ENCODE measurements around the gene BAD.
A peak's percentile ranks its signal among the peaks of the same experiment; 100 is the strongest.

The BAD gene

DNA sequence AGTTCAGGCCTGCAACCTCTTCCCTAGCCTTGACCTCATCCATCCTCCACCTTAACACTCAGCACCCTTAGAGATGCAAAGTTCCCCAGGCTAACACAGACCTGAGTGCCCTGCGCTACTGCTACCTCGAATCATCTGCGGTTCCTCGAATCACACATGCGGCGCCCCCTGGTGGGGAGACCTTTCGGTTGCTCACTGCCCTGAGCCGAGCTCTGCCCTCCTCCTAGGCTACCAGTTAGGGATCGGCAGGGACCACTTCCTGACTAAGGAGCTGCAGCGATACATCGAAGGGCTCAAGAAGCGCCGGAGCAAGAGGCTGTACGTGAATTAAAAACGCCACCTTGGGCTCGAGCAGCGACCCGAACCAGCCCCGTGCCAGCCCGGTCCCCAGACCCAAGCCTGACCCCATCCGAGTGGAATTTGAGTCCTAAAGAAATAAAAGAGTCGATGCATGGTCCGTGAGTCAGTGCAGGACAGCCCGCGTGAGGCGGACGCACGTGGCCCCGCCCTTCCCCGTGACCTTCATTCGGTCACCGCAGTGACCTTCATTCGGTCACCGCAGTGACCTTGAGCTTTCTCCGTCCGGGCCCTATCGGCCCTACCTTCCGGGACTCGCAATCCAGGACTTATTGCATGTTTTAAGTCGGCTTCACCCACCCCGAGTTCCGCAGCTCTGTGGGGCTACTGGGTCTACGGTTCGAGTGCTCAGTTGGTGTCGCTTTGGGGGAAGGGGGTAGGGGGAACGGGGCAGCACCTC, 20.0 kb upstream of the BAD start:
- TF ChIP-seq CTCF (IDR thresholded peaks at IDR 0.05; ENCODE audit: insufficient read depth, low read length, missing control alignments): peak; percentile 93
- CTCF ChIA-PET: interaction anchor here (0.6 to 8.2 kb wide), 40 partner anchors 10 to 466 kb away, joined by 3 to 305 read pairs (median 8); partner anchors contain the start of genes BAD, FERMT3, FKBP2 and GPR137
- no peak for DNase-seq (ENCODE audit: low read depth, low spot score)

GRCh38 chr11:64304032-64304315, 19.5 kb upstream of the BAD start:
- ChIA-PET POLR2A (interaction anchor here (1.3 to 2.3 kb wide), 4 partner anchors 14 to 118 kb away, joined by 4 to 12 read pairs (median 10); partner anchors contain the start of genes PRDX5, STIP1 and TRMT112), CTCF (interaction anchor here (0.6 to 8.2 kb wide), 32 partner anchors 10 to 304 kb away, joined by 3 to 305 read pairs (median 10); partner anchors contain the start of genes BAD, FERMT3, GPR137 and KCNK4)
- H3K4me3 ChIP-seq (ENCODE audit: low read depth, low read length): peak overlapping the region; percentile 73
- no peak for DNase-seq (ENCODE audit: low read depth, low spot score)
- no peak for TF ChIP-seq CTCF (IDR thresholded peaks at IDR 0.05; ENCODE audit: insufficient read depth, low read length, missing control alignments)

More for the DNA sequence above, 20.0 kb upstream of the BAD start:
- H3K4me3 ChIP-seq (ENCODE audit: low read depth, low read length): peak overlapping the region; percentile 73
- POLR2A ChIA-PET: interaction anchor here (0.6 to 2.3 kb wide), 8 partner anchors 13 to 119 kb away, joined by 3 to 12 read pairs (median 4); partner anchors contain the start of genes PRDX5, STIP1 and TRMT112

DNA sequence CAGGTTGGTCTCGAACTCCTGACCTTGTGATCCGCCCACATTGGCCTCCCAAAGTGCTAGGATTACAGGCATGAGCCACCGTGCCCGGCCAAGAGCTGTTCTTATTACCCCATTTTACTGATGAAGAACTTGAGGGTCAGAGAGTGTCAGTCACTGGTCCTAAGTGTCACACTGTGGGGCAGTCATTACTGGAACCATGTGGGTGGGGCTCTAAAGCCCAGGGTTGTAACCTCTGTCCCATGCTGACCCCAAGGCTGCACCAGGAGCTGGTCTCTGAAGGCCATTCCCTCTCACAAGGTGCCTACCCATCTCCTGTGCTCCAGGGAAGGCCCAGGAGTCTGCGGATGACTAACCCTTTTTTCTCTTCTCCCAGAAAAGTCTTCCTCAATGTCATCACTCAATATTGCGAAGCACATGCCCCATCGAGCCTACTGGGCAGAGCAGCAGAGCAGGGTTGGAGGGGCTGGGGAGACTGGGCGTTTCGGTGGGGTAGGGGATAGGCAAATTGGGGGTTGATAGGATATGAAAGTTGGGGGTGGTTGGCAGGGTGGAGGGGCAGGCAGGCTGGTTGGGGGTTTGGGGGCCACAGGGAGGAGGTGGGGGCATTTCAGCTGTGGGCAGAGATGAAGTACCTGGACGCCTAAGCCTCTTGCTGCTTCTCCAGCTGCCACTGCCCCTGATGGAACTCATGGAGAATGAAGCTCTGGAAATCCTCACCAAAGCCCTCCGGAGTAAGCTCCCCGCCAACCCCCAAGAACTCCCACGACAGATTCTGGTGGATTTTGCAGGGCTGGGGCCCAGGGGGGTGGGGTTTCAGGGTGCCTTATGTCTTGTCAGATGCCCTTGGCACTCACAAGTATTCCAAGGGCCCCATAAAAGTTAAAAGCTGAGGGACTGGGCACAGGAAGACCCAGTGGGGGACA, 18.9 kb upstream of the BAD start:
- POLR2A ChIA-PET: interaction anchor here (1.0 to 2.3 kb wide), 3 partner anchors 15 to 51 kb away, joined by 3 to 12 read pairs (median 3); partner anchors contain the start of gene PRDX5
- TF ChIP-seq CTCF (IDR thresholded peaks at IDR 0.05; ENCODE audit: insufficient read depth, low read length, missing control alignments): no peak
- CTCF ChIA-PET: interaction anchor here (0.6 to 8.2 kb wide), 37 partner anchors 9 to 466 kb away, joined by 3 to 305 read pairs (median 9); partner anchors contain the start of genes BAD, FERMT3, GPR137 and KCNK4
- DNase-seq (ENCODE audit: low read depth, low spot score): no peak
- no peak overlapping the region for H3K4me3 ChIP-seq (ENCODE audit: low read depth, low read length)

DNA sequence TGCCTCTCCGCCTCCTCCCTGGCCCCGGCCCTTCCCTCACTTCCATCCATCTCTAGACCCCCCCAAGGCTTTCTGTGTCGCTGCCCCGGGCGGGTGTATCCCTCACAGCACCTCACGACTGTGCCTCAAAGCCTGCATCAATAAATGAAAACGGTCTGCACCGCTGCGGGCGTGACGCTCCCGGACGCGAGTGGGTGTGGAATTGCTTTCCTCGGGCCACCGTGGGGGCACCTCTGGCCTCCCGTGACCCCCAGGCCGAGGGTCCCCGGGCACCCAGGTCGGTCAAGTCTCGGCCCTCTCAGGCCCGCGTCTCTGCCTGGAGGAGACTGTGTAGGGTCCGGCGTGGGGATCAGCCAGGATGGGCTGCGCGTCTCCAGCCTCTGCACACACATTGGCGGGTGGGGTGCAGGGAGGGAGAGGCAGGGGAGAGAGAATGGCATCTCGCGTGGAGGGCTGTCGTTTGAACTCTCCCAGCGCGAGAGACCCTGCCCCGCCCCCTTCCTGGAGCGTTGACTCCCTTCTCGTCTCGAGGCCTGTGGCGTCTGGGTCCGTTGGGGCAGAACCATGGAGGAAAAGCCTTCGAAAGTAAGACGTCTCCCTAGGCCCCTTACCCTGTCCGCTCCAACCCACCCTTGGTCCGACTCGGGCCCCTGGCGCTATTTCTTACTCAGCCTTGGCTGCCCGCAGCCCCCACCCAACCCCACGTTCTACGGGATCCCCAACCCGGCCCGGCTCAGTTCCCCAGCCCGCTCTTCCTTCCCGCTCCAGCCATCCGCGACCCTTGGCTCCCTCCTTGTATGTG, 15.6 kb upstream of the BAD start, which contains the start of gene CATSPERZ:
Gene CATSPERZ (plus strand): TSS at position 512 of the 802 bp plus-strand sequence. CDS start 53 bp downstream, at position 565.
- H3K4me3 ChIP-seq (ENCODE audit: low read depth, low read length): peak within 1 kb of the TSS; percentile 49
- ChIA-PET CTCF (interaction anchor here (0.9 to 8.2 kb wide), 27 partner anchors 7 to 351 kb away, joined by 3 to 305 read pairs (median 8); partner anchors contain the start of genes BAD, FERMT3, GPR137 and KCNK4), POLR2A (interaction anchor here (1.6 kb wide), 2 partner anchors 29 to 96 kb away, joined by 5 to 6 read pairs; no protein-coding TSS in a partner anchor)

More for the DNA sequence above, 15.6 kb upstream of the BAD start, which contains the start of gene CATSPERZ:
- no peak for DNase-seq (ENCODE audit: low read depth, low spot score)
- no peak for TF ChIP-seq CTCF (IDR thresholded peaks at IDR 0.05; ENCODE audit: insufficient read depth, low read length, missing control alignments)

All from AG04449 (cell line).